ENCODE measurements around the gene INAVA. TPM values are rescaled to one million over a fixed set of nuclear protein-coding genes. Genes with fewer than 3 reads are reported as not detected.

INAVA gene
- polyA plus RNA-seq, 3 donors: not detected

DNA sequence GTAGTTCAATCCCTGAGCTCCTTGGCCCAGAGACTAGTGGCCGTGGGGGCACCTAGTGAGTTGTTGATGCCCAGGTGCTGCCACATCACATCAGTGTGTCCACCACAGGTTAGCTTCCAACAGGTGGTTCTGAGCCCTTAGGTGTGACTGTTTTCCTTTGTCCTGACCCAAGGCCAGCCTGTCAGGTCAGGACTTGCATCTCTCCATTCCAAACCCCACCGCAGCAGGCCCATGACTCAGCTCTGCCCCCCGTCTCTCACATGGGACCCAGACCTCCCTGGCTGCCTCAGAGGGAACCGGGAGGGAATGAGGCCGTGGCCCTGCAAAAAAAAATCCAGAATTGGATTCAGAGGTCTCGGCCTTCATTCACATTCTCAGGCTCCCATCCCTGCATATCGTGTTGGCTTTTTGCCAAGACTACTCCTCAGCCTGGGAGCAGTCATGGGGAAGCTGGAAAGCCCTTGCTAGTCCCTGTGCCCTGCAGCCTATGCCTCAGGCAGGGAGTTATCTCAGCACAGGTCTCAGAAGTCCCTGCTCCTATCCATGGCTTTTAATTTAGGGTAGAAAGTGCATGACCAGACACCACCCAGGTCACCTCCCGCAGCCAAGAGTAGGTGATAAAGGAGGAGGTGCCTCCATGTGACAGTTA lies 7.2 kb downstream of the INAVA start:
- H3K36me3 ChIP-seq (replicated peaks in 1 of 2; ENCODE audit: control insufficient read depth in 1 of 2, insufficient read depth in 2 of 2, low read length in 2 of 2): no peaks in the 10 kb centered on the region
- no peak for DNase-seq
- peaks cover 30% of the 10 kb centered on the region for H3K4me1 Mint-ChIP-seq
- 83% methylated on average over 7 of the region's 8 CpGs for WGBS (ENCODE audit: insufficient coverage)
- no peak overlapping the region for H3K27ac ChIP-seq (ENCODE audit: low read depth in 1 of 2, low read length in 2 of 2)
- H3K27me3 Mint-ChIP-seq (ENCODE audit: low read depth in 3 of 3): peaks cover 0 to 2% (median 2%) of the 10 kb centered on the region in 3 donors
- H3K9me3 ChIP-seq (replicated peaks in 1 of 2; ENCODE audit: control insufficient read depth in 1 of 2, insufficient read depth in 1 of 2, low read length in 2 of 2): no peaks in the 10 kb centered on the region
- H3K4me2 ChIP-seq (replicated peaks; ENCODE audit: extremely low read depth, low read length, poor library complexity, severe bottlenecking): no peak overlapping the region
- no peak overlapping the region for H3K4me3 ChIP-seq (replicated peaks in 1 of 3; ENCODE audit: low read depth in 2 of 3, low read length in 3 of 3)
- no peaks in the 10 kb centered on the region for H3K27me3 ChIP-seq (ENCODE audit: control insufficient read depth in 2 of 2, insufficient read depth in 2 of 2, low read length in 2 of 2)
- H4K20me1 ChIP-seq (ENCODE audit: insufficient read depth, low read length): no peaks in the 10 kb centered on the region
- intact Hi-C loops (cut with micrococcal nuclease): no loop called here
- no peaks in the 10 kb centered on the region for H3K79me2 ChIP-seq (ENCODE audit: insufficient read depth, low read length)
- peaks cover 5 to 23% of the 10 kb centered on the region in 2 donors for H3K4me1 ChIP-seq (ENCODE audit: control insufficient read depth in 1 of 2, insufficient read depth in 2 of 2, low read length in 2 of 2)
- TF ChIP-seq CTCF (IDR thresholded peaks at IDR 0.05): no peak
- H3K4me3 Mint-ChIP-seq: no peak overlapping the region
- H2AFZ ChIP-seq (ENCODE audit: insufficient read depth, low read depth, low read length, poor library complexity, severe bottlenecking): no peak overlapping the region
- H3K36me3 Mint-ChIP-seq: no peaks in the 10 kb centered on the region
- no peaks in the 10 kb centered on the region for H3K9me3 Mint-ChIP-seq
- H3K27ac Mint-ChIP-seq: no peak overlapping the region
- no peak overlapping the region for H3K9ac ChIP-seq (ENCODE audit: insufficient read depth, low read length, poor library complexity, severe bottlenecking)

DNA sequence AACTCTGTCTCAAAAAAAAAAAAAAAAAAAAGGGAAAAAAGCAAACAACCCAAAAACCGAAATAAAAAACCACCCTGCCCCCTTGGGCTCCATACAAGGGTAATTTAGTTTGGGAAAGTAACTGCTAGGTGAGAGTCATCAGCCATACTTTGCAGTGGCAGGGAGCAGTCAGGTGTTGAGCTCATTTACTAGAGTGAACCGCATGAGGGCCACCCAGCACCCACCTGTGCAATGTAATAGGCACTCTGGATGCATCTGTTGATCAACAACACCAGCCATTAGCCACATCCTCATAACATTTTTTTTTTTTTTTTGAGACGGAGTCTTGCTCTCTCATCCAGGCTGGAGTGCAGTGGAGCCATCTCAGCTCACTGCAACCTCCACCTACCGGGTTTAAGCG lies 9.1 kb downstream of the INAVA start:
- no peak overlapping the region for H3K27ac ChIP-seq (ENCODE audit: low read depth in 1 of 2, low read length in 2 of 2)
- H3K4me3 Mint-ChIP-seq: no peak overlapping the region
- no peak overlapping the region for H3K9ac ChIP-seq (ENCODE audit: insufficient read depth, low read length, poor library complexity, severe bottlenecking)
- H3K79me2 ChIP-seq (ENCODE audit: insufficient read depth, low read length): no peaks in the 10 kb centered on the region
- H3K4me1 Mint-ChIP-seq: peaks cover 37% of the 10 kb centered on the region
- WGBS (ENCODE audit: insufficient coverage): no CpG with 5 or more reads among the region's 5 CpGs
- no peak overlapping the region for H3K4me2 ChIP-seq (replicated peaks; ENCODE audit: extremely low read depth, low read length, poor library complexity, severe bottlenecking)
- H3K4me3 ChIP-seq (replicated peaks in 1 of 3; ENCODE audit: low read depth in 2 of 3, low read length in 3 of 3): no peak overlapping the region
- no peaks in the 10 kb centered on the region for H3K36me3 ChIP-seq (replicated peaks in 1 of 2; ENCODE audit: control insufficient read depth in 1 of 2, insufficient read depth in 2 of 2, low read length in 2 of 2)
- H3K27me3 Mint-ChIP-seq (ENCODE audit: low read depth in 3 of 3): peaks cover 0 to 1% (median 0%) of the 10 kb centered on the region in 3 donors
- H3K4me1 ChIP-seq (ENCODE audit: control insufficient read depth in 1 of 2, insufficient read depth in 2 of 2, low read length in 2 of 2): peaks cover 17 to 26% of the 10 kb centered on the region in 2 donors
- no peaks in the 10 kb centered on the region for H3K9me3 ChIP-seq (replicated peaks in 1 of 2; ENCODE audit: control insufficient read depth in 1 of 2, insufficient read depth in 1 of 2, low read length in 2 of 2)
- TF ChIP-seq CTCF (IDR thresholded peaks at IDR 0.05): no peak
- no peaks in the 10 kb centered on the region for H3K36me3 Mint-ChIP-seq
- DNase-seq: no peak
- no peak overlapping the region for H2AFZ ChIP-seq (ENCODE audit: insufficient read depth, low read depth, low read length, poor library complexity, severe bottlenecking)
- no peaks in the 10 kb centered on the region for H4K20me1 ChIP-seq (ENCODE audit: insufficient read depth, low read length)
- no peaks in the 10 kb centered on the region for H3K27me3 ChIP-seq (ENCODE audit: control insufficient read depth in 2 of 2, insufficient read depth in 2 of 2, low read length in 2 of 2)
- peaks cover 0 to 1% (median 0%) of the 10 kb centered on the region in 7 donors for H3K9me3 Mint-ChIP-seq
- no peak overlapping the region for H3K27ac Mint-ChIP-seq
- intact Hi-C loops (cut with micrococcal nuclease): no loop called here
